ENCODE measurements around the gene VPS51. TPM values are rescaled to one million over a fixed set of nuclear protein-coding genes. Genes with fewer than 3 reads are reported as not detected.

VPS51 gene
- total and polyA plus RNA-seq, 2 of the 13 experiments (the other 11 are each of a cell fraction or from before 2014, with no cell fraction given), result 76.3 to 90.6 TPM

- TF ChIP-seq KAT7 (CRISPR knock-in tag; IDR thresholded peaks at IDR 0.05; ENCODE audit: borderline replicate concordance), result no peak
- TF ChIP-seq SIX1 (CRISPR knock-in tag; IDR thresholded peaks at IDR 0.05; ENCODE audit: borderline replicate concordance), result no peak
- TF ChIP-seq, protein P1, sequence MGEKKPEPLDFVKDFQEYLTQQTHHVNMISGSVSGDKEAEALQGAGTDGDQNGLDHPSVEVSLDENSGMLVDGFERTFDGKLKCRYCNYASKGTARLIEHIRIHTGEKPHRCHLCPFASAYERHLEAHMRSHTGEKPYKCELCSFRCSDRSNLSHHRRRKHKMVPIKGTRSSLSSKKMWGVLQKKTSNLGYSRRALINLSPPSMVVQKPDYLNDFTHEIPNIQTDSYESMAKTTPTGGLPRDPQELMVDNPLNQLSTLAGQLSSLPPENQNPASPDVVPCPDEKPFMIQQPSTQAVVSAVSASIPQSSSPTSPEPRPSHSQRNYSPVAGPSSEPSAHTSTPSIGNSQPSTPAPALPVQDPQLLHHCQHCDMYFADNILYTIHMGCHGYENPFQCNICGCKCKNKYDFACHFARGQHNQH (CRISPR knock-in tag; IDR thresholded peaks at IDR 0.05), result no peak; the same call in 1 of the 2 replicates
- TF ChIP-seq CHCHD3 (CRISPR knock-in tag; IDR thresholded peaks at IDR 0.05), result no peak
- TF ChIP-seq ZBTB26 (CRISPR knock-in tag; IDR thresholded peaks at IDR 0.05; ENCODE audit: borderline replicate concordance), result no peak
- no peak; the same call in 1 of the 2 replicates for TF ChIP-seq ZNF563 (CRISPR knock-in tag; IDR thresholded peaks at IDR 0.05)
- TF ChIP-seq ZNF142 (CRISPR knock-in tag; IDR thresholded peaks at IDR 0.05), result 0 out of 2 replicates have a peak, but pooled peaks have one; percentile 29
- TF ChIP-seq GTF3A (CRISPR knock-in tag; conservative IDR thresholded peaks at IDR 0.05), result no peak
- TF ChIP-seq, protein P2, sequence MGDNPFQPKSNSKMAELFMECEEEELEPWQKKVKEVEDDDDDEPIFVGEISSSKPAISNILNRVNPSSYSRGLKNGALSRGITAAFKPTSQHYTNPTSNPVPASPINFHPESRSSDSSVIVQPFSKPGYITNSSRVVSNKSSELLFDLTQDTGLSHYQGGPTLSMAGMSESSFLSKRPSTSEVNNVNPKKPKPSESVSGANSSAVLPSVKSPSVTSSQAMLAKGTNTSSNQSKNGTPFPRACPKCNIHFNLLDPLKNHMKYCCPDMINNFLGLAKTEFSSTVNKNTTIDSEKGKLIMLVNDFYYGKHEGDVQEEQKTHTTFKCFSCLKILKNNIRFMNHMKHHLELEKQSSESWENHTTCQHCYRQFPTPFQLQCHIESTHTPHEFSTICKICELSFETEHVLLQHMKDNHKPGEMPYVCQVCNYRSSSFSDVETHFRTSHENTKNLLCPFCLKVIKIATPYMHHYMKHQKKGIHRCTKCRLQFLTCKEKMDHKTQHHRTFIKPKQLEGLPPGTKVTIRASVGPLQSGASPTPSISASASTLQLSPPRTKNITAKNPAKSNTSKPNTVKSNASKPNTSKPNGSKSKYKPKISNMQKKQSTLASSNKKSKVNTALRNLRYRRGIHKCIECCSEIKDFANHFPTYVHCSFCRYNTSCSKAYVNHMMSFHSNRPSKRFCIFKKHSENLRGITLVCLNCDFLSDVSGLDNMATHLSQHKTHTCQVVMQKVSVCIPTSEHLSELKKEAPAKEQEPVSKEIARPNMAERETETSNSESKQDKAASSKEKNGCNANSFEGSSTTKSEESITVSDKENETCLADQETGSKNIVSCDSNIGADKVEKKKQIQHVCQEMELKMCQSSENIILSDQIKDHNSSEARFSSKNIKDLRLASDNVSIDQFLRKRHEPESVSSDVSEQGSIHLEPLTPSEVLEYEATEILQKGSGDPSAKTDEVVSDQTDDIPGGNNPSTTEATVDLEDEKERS (CRISPR knock-in tag; IDR thresholded peaks at IDR 0.05), result no peak
- no peak for TF ChIP-seq HES4 (CRISPR knock-in tag; IDR thresholded peaks at IDR 0.05; ENCODE audit: borderline replicate concordance)
- no peak for TF ChIP-seq ASH2L (IDR thresholded peaks at IDR 0.05; ENCODE audit: insufficient read length, low read depth, low read length)
- peak; percentile 92 for TF ChIP-seq NFYC (CRISPR knock-in tag; IDR thresholded peaks at IDR 0.05)
- TF ChIP-seq ZNF225 (CRISPR knock-in tag; IDR thresholded peaks at IDR 0.05), result no peak
- TF ChIP-seq, protein P3, sequence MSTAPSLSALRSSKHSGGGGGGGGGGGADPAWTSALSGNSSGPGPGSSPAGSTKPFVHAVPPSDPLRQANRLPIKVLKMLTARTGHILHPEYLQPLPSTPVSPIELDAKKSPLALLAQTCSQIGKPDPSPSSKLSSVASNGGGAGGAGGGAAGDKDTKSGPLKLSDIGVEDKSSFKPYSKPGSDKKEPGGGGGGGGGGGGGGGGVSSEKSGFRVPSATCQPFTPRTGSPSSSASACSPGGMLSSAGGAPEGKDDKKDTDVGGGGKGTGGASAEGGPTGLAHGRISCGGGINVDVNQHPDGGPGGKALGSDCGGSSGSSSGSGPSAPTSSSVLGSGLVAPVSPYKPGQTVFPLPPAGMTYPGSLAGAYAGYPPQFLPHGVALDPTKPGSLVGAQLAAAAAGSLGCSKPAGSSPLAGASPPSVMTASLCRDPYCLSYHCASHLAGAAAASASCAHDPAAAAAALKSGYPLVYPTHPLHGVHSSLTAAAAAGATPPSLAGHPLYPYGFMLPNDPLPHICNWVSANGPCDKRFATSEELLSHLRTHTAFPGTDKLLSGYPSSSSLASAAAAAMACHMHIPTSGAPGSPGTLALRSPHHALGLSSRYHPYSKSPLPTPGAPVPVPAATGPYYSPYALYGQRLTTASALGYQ (CRISPR knock-in tag; IDR thresholded peaks at IDR 0.05), result no peak
- no peak for TF ChIP-seq ZNF3 (CRISPR knock-in tag; IDR thresholded peaks at IDR 0.05)
Observed at GRCh38 chr11:65134952-65135632, 39.1 kb downstream of the VPS51 start (continued).
